ENCODE results near the gene SHC3. TPM values are rescaled to one million over a fixed set of nuclear protein-coding genes. Genes with fewer than 3 reads are reported as not detected.

SHC3 gene
- total RNA-seq, 1 donor = 0.36 TPM

DNA sequence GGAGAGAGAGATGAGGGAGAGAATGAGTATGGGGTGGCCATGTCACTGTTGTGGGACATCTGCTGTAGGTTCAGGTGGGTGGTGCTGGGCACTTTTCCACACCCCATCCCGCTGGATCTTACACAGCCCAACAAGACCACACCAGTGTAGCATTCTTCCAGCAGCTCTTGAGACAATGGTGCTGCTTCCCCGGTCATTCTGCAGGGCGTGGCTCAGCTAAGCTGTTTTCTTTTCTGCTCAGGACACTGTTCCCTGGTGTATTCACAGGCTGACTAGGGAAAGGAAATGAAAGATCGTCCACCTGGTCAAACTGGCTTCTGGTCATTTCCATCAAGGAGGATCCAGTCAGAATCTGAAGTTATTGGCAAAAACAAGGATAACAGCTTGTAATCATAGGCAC is 111.8 kb downstream of the SHC3 start:
- Histone ChIP-seq H3K79me2 (ENCODE audit: insufficient read depth, low read length) (no peaks in the 10 kb centered on the region), H3K4me1 (ENCODE audit: insufficient read depth, low read length) (no peaks in the 10 kb centered on the region), H4K20me1 (ENCODE audit: insufficient read depth, low read length) (no peaks in the 10 kb centered on the region), H3K27ac (ENCODE audit: low read depth, low read length) (no peak overlapping the region), H3K36me3 (ENCODE audit: insufficient read depth, low read length) (no peaks in the 10 kb centered on the region), H2AFZ (ENCODE audit: low read length) (no peak overlapping the region), H3K4me2 (ENCODE audit: insufficient read depth, low read length) (no peak overlapping the region), H3K27me3 (ENCODE audit: insufficient read depth, low read length) (peaks cover 4% of the 10 kb centered on the region), H3K4me3 (ENCODE audit: insufficient read depth, low read length) (no peak overlapping the region), H3K9me3 (ENCODE audit: low read depth, low read length) (no peaks in the 10 kb centered on the region)
- TF ChIP-seq, protein P1, sequence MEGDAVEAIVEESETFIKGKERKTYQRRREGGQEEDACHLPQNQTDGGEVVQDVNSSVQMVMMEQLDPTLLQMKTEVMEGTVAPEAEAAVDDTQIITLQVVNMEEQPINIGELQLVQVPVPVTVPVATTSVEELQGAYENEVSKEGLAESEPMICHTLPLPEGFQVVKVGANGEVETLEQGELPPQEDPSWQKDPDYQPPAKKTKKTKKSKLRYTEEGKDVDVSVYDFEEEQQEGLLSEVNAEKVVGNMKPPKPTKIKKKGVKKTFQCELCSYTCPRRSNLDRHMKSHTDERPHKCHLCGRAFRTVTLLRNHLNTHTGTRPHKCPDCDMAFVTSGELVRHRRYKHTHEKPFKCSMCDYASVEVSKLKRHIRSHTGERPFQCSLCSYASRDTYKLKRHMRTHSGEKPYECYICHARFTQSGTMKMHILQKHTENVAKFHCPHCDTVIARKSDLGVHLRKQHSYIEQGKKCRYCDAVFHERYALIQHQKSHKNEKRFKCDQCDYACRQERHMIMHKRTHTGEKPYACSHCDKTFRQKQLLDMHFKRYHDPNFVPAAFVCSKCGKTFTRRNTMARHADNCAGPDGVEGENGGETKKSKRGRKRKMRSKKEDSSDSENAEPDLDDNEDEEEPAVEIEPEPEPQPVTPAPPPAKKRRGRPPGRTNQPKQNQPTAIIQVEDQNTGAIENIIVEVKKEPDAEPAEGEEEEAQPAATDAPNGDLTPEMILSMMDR (IDR thresholded peaks at IDR 0.05; ENCODE audit: extremely low read depth, low read depth, low read length) = no peak
- DNase-seq (ENCODE audit: insufficient read length, low spot score, missing footprints) = no peak

DNA sequence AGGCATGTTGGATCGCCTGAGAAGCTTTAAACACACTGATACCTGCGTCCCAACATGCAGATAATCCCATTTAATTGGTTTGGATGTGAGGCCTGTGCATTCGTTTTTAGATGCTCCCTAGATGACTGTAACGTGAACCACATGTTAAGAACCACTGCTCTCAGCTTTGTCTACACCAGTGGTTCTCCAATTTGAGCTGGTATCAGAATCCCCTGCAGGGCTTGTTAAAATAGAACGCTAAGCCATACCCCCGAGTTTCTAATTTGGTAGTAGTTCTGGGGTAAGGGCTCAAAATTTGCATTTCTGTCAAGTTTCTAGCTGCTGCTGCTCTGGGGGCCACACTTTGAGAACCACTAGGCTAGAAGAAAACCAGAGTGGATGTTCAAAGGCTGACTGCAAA is 112.7 kb downstream of the SHC3 start:
- no peaks in the 10 kb centered on the region for H4K20me1 ChIP-seq (ENCODE audit: insufficient read depth, low read length)
- no peak overlapping the region for H3K27ac ChIP-seq (ENCODE audit: low read depth, low read length)
- H3K36me3 ChIP-seq (ENCODE audit: insufficient read depth, low read length) = no peaks in the 10 kb centered on the region
- no peak overlapping the region for H2AFZ ChIP-seq (ENCODE audit: low read length)
- TF ChIP-seq, protein P1 (IDR thresholded peaks at IDR 0.05; ENCODE audit: extremely low read depth, low read depth, low read length) = no peak
- no peak overlapping the region for H3K4me3 ChIP-seq (ENCODE audit: insufficient read depth, low read length)
- H3K4me1 ChIP-seq (ENCODE audit: insufficient read depth, low read length) = no peaks in the 10 kb centered on the region
- peaks cover 4% of the 10 kb centered on the region for H3K27me3 ChIP-seq (ENCODE audit: insufficient read depth, low read length)
- H3K4me2 ChIP-seq (ENCODE audit: insufficient read depth, low read length) = no peak overlapping the region
- no peaks in the 10 kb centered on the region for H3K9me3 ChIP-seq (ENCODE audit: low read depth, low read length)
- DNase-seq (ENCODE audit: insufficient read length, low spot score, missing footprints) = no peak
- no peaks in the 10 kb centered on the region for H3K79me2 ChIP-seq (ENCODE audit: insufficient read depth, low read length)

DNA sequence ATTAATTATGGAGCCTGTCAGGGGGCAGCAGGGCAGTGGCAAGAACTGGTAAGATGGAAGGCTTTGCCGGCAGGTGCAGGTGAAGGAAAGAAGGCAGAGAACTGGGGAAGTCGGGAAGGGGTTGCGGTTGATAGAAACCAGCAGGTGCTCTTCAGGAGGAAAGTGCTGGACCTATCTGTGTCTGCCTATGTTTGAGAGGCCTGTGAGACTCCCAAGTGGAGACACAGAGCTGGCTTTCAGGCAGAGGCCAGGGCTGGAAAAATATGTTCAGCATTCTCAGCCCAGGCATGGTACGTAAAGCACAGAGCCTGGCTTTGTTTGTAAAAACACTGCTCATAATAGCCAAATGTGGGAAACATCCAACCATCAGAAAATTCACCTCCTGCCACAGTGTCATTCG is 117.8 kb downstream of the SHC3 start:
- Histone ChIP-seq H3K27ac (ENCODE audit: low read depth, low read length) (no peak overlapping the region), H3K4me2 (ENCODE audit: insufficient read depth, low read length) (no peak overlapping the region), H3K9me3 (ENCODE audit: low read depth, low read length) (no peaks in the 10 kb centered on the region), H3K27me3 (ENCODE audit: insufficient read depth, low read length) (no peaks in the 10 kb centered on the region), H3K4me3 (ENCODE audit: insufficient read depth, low read length) (no peak overlapping the region), H3K36me3 (ENCODE audit: insufficient read depth, low read length) (no peaks in the 10 kb centered on the region), H3K4me1 (ENCODE audit: insufficient read depth, low read length) (no peaks in the 10 kb centered on the region), H3K79me2 (ENCODE audit: insufficient read depth, low read length) (no peaks in the 10 kb centered on the region), H4K20me1 (ENCODE audit: insufficient read depth, low read length) (no peaks in the 10 kb centered on the region), H2AFZ (ENCODE audit: low read length) (no peak overlapping the region)
- no peak for DNase-seq (ENCODE audit: insufficient read length, low spot score, missing footprints)
- TF ChIP-seq, protein P1 (IDR thresholded peaks at IDR 0.05; ENCODE audit: extremely low read depth, low read depth, low read length) = no peak

DNA sequence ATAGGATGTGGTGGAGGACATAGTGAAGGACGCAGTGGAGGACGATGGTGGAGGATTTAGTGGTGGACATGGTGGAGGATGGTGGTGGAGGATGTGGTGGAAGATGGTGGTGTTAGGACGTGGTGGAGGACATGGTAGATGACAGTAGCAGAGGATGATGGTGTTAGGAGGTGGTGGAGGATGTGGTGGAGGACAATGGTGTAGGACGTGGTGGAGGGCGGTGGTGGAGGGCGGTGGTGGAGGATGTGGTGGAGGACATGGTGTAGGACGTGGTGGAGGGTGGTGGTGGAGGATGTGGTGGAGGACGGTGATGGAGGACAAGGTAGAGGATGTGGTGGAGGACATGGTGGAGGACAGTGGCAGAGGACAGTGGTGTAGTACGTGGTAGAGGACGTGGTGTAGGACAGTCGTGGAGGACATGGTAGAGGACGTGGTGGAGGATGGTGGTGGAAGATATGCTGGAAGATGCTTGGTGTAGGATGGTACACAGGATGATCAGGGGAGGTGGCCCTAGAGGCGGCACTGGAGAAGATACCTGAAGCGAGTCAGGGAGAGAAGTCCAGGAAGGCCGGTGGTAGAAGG is 118.6 kb downstream of the SHC3 start:
- no peaks in the 10 kb centered on the region for H3K9me3 ChIP-seq (ENCODE audit: low read depth, low read length)
- H2AFZ ChIP-seq (ENCODE audit: low read length) = no peak overlapping the region
- H4K20me1 ChIP-seq (ENCODE audit: insufficient read depth, low read length) = no peaks in the 10 kb centered on the region
- no peaks in the 10 kb centered on the region for H3K36me3 ChIP-seq (ENCODE audit: insufficient read depth, low read length)
- H3K4me3 ChIP-seq (ENCODE audit: insufficient read depth, low read length) = no peak overlapping the region
- no peaks in the 10 kb centered on the region for H3K27me3 ChIP-seq (ENCODE audit: insufficient read depth, low read length)
- no peaks in the 10 kb centered on the region for H3K4me1 ChIP-seq (ENCODE audit: insufficient read depth, low read length)
- H3K79me2 ChIP-seq (ENCODE audit: insufficient read depth, low read length) = no peaks in the 10 kb centered on the region
- TF ChIP-seq, protein P1 (IDR thresholded peaks at IDR 0.05; ENCODE audit: extremely low read depth, low read depth, low read length) = no peak
- no peak overlapping the region for H3K27ac ChIP-seq (ENCODE audit: low read depth, low read length)
- H3K4me2 ChIP-seq (ENCODE audit: insufficient read depth, low read length) = no peak overlapping the region
- DNase-seq (ENCODE audit: insufficient read length, low spot score, missing footprints) = no peak

Measured in osteoblast (primary cell).